DND-41 (cell line): ENCODE measurements around the gene RAPH1.

Experiments used
- EZH2 ChIP-seq: IDR thresholded peaks from 3 replicates; pipeline ENCODE4 v1.6.1; 2012; ENCODE audit warnings: borderline replicate concordance, low read depth, mild to moderate bottlenecking, moderate library complexity, low read length, inconsistent platforms; ENCODE audit not compliant: severe bottlenecking
- TF ChIP-seq, protein P1 (sequence below): IDR thresholded peaks from 2 replicates; pipeline ENCODE4 v1.5.1; 2012; ENCODE audit warnings: borderline replicate concordance, low read length, moderate library complexity, mild to moderate bottlenecking; ENCODE audit not compliant: poor library complexity, severe bottlenecking; ENCODE audit errors: extremely low read depth

DNA sequence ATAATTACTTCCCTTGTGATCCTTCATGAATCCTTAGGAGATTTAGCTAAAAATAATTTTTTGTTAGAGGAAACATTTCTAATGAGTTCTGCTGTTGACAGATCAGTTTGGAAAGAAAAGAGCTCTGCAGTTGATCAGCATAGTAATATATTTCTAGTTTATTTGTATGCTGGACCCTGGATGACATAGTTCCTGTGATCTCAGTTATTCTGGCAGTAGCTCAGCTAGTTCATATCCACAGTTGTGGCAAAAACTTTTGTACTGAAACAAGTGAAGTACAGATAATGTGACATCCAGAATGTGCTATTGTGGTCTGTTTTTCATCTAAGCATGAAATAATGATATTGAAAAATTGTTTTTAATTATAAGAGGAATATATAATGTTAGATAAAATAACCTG is 173.2 kb downstream of the RAPH1 start:
- TF ChIP-seq, protein P1, sequence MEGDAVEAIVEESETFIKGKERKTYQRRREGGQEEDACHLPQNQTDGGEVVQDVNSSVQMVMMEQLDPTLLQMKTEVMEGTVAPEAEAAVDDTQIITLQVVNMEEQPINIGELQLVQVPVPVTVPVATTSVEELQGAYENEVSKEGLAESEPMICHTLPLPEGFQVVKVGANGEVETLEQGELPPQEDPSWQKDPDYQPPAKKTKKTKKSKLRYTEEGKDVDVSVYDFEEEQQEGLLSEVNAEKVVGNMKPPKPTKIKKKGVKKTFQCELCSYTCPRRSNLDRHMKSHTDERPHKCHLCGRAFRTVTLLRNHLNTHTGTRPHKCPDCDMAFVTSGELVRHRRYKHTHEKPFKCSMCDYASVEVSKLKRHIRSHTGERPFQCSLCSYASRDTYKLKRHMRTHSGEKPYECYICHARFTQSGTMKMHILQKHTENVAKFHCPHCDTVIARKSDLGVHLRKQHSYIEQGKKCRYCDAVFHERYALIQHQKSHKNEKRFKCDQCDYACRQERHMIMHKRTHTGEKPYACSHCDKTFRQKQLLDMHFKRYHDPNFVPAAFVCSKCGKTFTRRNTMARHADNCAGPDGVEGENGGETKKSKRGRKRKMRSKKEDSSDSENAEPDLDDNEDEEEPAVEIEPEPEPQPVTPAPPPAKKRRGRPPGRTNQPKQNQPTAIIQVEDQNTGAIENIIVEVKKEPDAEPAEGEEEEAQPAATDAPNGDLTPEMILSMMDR, result no peak
- no peak for TF ChIP-seq EZH2
